HG02943 (cell line): ENCODE measurements around the gene PTPN4.

Source experiments
- ATAC-seq: cut with Tn5 transposase; IDR thresholded peaks from one replicate; pipeline ENCODE4 v1.9.1; 2021; ENCODE audit warnings: mild to moderate bottlenecking, low read depth, moderate library complexity; ENCODE audit not compliant: unreplicated experiment

Gene PTPN4

DNA sequence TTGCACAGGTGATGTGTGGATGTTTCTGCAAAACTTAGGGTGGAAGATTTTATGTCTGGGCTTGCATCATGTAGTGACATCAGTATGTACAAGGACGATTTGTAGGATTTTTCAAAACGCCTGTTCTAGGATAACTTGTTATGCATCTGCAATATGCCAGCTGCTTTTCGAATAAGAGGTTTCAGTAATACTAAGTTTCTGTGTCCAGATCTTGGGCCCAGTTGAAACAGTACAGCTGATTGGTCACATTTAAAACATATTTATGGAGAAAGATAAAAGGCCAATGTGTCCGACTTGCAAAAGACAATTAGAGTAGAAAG, 1.2 kb downstream of the PTPN4 start:
- ATAC-seq = no peak

DNA sequence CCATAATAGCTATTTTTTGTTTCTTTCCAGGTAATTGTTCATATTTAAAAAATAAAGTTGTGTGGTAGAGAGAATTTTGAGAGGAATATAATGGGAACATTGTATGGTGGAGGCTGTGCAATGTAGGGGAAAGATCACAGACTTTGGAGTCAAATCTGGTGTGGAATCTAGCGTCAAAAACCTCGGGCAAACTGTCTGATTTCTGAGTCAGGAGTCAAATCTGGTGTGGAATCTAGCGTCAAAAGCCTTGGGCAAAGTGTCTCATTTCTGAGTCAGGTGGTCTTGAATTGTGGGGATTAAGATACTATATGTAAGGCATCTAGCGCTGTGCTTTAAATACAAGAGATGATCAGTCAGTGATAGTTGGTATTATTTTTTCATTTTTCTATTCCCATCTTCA, 5.1 kb downstream of the PTPN4 start:
- no peak for ATAC-seq

DNA sequence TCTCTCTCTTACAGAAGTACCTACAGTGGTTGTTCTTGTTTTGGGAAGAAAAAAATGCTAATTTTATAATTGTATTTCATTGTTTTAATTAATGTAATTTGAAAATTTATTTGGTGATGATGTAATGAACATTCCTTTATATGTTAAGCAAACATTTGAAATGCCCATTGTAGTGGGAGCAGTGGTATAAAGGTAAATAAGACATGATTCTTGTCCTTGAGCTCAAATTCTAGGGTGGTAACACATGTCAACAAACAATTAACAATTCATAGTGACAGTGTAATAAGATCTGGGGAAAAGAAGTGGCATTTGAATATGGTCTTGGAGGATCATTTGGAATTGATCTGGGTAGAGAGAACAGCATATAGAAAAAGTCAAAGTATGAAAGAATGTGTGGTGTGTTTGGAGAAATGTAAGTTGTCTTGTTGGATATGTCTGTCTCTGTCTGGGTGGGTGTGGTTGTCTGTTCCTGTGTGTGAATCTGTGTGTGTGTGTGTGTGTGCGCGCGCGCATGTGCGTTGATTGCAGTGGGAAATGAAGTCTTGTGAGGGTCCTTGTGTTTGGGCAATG, 5.8 kb downstream of the PTPN4 start:
- ATAC-seq = no peak

DNA sequence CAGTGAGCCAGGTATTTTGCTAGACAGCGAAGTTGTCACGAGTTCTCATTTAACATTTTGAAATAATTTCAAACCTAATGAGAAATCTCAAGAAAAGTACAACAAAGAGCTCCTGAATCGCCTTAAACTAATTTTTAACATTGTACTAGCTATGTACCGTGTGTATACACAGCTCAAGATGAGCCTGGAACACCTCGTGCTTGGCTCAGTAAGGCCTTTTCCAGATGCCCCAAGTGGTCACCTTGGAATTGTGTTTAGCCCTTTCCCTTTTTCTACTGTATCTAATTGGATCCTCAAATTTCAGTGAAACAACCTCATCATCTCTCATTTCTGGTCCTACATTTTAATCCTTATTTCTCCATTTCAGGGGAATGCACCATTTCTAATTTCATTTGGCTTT, 7.2 kb downstream of the PTPN4 start:
- ATAC-seq = no peak

DNA sequence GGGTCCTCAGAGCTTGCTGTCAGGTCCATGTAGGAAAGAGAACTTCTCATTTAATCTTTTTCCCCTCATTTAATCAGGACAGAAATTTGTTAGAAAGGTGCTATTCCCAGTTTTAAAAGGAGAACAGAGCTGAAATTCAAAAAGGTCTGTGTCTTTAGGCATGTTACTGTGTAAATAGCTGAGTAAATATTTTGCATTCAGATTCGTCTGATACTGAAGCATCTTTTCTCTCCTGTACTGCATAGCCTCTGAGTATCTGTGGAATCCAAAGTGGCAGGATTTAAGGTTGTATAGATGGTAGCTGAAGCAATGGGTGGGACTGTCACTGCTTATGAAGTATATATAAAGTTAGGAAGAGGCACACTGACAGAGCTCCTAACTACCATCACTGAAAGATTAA, 9.0 kb downstream of the PTPN4 start:
- ATAC-seq = no peak

DNA sequence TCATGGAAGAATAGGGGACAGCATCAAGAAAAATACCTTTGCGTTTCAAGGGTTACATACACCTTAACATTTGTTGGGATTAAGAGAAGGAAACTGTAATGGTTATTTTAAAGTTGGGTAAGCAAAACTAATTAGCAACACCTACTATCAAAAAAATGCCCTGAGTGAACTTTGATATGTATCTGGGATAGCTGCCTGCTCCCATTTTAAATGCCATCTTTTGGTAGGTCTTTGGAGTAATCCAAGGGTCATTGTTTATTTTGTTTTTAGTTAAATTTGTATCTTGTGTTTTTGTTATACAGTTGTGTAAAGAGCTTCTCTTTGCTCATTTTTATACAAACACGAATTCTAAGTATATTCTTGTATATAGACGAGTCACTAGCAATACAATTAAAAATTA, 9.9 kb downstream of the PTPN4 start:
- ATAC-seq = no peak

DNA sequence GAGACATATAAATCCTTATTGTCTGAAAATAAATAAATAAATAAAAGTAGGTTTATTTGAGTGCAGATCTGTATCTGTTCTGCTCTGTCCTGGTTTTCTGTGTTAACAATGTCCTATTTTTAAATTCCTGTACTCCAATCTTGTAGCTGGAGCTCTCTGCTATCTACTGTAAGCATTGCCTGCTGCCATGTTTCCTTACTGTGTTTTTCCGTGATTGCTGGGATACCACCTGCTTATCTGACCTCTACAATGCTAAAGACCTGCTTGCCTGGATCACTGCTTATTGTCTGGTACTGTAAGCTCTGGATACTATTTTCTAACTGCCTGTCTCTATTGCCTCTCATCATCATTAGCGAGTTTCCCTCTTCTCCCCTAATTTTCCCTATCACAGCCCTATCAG, 11.6 kb downstream of the PTPN4 start:
- ATAC-seq = no peak

DNA sequence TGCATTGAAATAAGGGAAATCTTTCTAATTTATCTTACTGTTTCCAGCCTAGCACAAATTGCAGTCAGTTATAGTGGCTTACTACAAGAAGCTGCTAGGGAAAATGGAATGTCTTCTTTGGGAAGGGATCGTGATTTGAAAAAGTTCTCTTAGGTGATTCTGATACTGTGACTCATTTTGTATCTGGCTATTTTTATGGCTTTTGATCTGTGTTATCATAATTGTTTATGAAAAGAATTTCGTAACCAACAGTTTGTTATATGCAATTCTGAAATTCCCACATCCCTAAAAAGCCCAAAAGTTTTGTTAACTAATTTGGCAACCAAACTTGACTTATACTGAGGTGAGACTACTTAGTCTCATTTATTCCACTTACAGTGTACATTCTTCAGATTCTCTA, 12.4 kb downstream of the PTPN4 start:
- no peak for ATAC-seq

DNA sequence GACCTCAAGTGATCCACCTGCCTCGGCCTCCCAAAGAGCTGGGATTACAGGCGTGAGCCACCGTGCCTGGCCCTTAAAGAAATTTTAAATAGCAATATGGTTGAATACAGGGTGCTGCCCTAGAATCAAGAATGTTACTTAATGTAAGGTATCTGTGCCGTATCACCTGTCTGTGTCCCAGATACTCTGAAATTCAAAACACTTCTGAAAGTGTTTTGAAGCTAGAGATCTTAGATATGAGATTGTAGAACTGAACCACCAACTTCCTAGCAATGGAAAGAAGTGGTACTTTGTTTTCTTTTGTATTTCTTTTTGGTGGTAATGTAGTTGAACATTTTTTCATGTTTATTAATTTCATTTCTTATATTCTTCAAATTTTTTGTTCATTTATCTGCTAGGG, 13.0 kb downstream of the PTPN4 start:
- ATAC-seq = no peak

DNA sequence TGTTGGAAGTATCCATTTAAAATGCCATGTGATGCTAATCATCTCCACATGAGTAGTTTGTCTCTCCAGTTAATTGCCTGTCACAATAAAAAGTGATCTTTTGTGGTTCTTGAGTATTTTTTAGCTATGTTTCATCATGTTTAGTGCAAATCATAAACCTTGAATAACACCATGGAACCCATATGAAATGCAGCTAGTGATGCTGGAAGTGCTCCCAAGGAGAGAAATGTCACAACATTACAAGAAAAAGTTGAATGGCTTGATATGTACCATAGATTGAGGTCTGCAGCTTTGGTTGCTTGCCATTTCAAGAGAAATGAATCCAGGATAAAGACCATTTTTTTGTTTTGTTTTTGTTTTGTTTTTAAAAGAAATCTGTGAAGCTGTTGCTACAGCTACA, 14.3 kb downstream of the PTPN4 start:
- no peak for ATAC-seq

DNA sequence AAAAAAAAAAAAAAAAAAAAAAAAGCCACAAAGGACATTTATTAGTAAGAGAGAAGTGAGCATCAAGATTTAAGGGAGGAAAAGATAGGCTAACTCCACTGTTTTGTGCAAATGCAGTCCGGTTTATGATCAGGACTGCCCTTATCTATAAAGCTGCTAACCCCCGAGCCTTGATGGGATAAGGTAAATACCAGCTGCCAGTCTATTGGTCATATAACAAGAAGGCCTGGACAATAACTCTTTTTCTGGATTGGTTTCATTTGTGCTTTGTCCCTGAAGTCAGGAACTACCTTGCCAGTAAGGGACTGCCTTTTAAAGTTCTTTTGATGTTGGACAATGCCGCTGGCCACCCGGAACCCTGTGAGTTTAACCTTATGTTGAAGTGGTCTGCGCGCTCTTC, 15.4 kb downstream of the PTPN4 start:
- no peak for ATAC-seq

DNA sequence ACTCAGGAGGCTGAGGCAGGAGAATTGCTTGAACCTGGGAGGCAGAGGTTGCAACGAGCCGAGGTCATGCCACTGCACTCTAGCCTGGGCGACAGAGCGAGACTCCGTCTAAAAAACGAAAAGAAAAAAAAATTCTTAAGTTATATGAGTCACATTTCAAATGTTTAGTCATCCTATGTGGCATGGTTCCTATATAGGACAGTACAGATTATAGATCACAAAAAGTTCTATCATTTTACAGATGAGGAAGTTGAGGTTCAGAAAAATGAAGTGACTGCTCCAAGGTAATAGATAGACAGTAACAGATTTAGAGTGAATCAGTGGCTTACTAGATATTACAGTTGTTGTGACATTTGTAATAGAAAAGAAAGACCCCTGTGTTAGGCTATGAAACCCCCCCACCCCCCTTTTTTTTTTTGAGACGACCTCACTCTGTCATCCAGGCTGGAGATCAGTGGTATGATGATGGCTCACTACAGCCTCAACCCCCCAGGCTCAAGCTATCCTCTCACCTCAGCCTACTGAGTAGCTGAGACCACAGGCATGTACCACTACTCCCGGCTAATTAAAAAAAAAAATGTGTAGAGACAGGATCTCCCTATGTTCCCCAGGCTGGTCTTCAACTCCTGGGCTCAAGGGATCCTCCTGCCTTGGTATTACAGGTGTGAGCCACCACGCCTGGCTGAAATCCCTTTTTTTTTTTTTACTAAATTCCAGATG, 22.7 kb downstream of the PTPN4 start:
- no peak for ATAC-seq

DNA sequence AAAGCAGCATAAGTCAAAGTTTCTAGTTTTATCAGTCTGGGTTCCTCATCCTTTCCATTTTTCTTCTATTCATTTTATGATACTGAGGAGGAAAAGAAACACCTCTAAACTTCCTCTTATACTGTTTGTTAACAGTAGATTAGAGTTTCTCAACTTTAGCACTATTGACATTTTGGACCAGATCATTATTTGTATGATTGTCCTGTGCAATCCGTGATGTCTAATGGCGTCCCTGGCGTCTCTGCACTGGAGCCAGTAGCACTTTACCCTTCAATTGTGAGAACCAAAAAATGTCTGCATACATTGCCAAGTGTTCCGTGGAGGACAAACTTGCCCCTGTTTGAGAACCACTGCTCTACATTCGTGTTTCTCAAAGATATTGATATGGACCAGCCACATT, 25.2 kb downstream of the PTPN4 start:
- ATAC-seq = no peak

DNA sequence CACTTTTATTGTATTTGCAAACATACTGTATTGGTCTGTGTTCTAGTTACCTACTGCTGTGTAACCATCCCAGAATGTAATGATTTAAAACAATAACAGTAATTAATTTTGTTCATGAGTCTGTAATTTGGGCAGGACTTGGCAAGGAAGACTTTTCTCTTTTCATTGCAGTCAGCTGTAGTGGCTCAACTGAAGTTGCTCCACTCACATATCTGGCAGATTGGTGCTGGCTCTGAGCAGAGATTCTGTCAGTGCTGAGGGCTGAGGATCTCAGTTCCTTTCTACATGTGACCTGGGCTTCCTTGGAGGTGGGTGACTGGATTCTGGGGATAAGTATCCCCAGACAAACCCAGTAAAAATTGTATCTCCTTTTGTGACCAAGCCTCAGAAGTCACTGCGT, 26.6 kb downstream of the PTPN4 start:
- ATAC-seq = no peak

DNA sequence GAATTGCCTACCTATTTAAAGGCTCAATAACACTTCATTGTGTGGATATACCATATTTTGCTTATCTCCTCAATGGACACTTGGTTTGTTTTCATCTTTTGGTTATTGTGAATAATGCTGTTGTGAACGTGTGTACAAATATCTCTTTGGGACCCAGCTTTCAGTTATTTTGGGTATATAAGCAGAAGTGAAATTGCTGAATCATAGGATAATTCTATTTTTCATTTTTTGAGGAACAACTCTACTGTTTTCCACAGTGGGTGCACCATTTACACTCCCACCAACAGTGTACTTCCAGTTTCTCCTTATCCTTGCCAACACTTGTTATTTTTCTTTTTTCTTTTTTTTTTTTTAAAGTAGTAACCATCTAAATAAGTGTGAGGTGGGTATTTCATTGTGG, 29.0 kb downstream of the PTPN4 start:
- ATAC-seq = no peak

DNA sequence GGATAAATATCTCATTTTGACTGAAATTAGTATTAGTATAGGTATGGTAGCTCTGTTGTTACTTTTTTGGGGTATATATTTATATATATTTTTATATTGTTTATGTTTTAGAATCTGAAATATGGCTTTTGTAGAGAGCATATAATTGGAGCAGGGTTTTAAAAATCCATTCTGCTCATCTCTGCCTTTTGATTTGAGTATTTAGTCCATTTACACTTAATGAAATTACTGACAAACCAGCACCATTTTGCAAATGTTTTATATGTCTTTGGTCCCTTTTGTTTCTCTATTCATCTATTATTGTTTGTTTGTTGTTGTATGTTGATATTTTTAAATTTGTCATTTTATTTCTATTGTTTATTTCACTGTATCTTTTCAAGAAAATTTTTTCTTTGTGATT, 30.7 kb downstream of the PTPN4 start:
- ATAC-seq = no peak

DNA sequence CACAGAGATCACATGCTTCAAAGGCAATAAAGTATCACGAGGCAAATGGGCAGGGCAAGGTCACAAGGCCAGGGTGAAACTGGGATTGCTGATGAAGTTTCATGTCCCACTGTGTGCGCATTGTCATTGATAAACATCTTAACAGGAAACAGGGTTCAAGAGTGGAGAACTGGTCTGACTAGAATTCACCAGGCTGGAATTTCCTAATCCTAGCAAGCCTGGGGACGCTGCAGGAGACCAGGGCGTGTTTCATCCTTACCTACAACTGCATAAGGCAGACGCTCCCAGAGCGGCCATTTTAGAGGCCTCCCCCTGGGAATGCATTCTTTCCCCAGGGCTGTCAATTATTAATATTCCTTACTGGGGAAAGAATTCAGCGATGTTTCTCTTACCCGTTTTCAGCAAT, 33.2 kb downstream of the PTPN4 start:
- no peak for ATAC-seq

DNA sequence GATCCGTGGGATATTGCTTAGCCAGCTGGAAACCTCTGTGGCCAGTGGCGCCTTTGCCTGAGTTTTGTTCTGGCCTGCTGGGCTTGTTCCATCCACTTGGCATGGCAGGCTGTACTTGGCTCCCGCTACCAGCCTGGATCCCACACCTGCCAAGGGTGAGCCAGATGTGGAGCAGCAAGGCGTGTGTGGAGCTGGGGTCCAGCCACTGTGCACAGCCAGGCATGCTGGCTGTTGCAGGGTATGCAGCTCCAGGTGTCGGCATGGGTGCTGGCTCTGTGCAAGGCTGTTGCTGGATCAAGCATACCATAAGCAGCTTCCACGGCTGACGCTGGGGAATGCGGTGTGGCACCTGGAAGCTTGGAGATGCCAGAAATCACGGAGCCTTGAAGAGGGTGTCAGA, 34.5 kb downstream of the PTPN4 start:
- no peak for ATAC-seq

DNA sequence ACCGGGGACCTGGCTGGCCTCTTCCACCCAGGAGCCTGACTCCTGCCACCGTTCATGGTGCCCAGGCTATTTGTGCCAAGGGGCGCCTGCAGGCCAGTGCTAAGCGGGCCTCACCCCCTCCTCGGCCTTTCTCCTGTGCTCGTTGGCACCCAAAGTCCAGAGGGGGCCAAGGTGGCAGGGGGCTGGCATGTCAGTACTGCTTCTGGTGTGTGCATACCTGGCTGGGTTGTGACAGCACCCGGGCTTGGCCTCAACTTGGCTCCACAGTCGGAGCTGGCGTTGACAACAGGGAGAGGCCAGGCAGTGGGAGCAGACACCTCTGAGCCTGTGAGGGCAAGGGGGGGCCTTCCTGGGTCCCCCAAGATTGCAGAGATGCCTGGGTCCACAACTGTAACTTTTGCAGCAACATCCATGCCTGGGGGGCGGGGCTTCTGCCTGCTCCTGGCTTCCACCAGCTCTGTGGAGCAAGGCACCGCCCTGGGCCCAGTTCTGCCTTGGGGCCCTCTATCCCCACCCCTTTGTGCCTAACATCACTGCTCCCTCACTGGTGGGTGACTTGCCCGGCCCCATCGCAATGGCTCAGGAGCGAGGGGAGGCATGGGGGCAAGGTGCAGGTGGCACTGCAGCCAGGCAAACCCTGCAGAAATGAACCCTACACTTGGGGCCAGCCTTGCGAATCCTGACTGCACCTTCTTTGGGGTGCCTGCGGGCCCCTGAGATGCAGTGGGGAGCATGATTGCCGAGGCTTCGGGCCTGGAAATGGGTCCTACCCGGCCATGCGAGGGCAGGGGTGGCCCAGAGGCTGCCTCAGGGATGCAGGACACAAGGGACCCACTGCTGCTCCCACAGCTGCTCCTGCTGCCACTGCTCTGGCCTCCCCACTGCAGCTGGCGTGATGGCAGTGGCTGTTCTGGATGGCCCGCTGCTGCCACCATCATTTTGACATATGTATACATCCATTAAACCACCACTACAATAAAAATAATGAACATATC, 35.9 kb downstream of the PTPN4 start:
- ATAC-seq = no peak

DNA sequence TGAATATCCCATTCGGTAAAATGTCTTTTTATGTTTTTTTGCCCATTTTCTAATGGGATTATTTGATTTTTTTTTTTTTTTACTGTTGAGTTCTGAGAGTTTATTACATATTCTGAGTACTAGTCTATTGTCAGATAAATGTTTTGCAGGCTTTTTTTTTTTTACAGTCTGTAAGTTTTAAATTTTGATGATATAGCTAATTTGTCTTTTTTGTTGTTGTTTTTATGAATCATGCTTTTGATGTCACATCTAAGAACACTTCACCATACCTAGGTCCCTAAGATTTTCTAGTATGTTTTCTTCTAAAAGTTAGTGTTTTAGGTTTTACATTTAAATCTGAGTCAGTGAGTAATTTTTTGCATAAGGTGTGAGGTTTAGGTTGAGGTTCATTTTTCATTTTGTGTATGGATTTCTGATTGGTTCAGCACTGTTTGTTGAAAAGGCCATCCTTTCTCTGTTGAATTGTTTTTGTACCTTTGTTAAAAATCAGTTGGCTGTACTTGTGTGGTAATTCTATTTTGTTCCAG, 40.7 kb downstream of the PTPN4 start:
- ATAC-seq = no peak

DNA sequence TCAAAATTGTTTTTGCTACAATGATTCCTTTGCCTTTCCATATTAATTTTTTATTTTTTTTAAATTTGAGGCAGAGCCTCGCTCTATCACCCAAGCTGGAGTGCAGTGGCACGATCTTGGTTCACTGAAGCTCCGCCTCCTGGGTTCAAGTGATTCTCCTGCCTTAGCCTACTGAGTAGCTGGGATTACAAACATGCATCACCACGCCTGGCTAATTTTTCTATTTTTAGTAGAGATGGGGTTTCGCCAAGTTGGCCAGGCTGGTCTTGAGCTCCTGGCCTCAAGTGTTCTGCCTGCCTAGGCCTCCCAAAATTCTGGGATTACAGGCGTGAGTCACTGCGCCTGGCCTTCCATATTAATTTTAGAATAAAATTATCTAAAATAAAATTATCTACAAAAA, 41.3 kb downstream of the PTPN4 start:
- no peak for ATAC-seq
